Urothelium cell line (cell line): ENCODE data around the gene AMBRA1.
"Not testable (repeated sequence)": the region's sequence is repeated elsewhere in the genome, so short reads cannot be mapped to it uniquely, and the experiment has no call there.

Experiments
- DNase-seq: peaks from one replicate; pipeline ENCODE4 v3.0.0; 2011; ENCODE audit warnings: low spot score, mixed read lengths
- FAIRE-seq: peaks from 2 replicates; lab custom pipeline; 2011; peaks lifted over from hg19 to GRCh38; lab: Jason Lieb, UNC

The AMBRA1 gene

GRCh38 chr11:46375392-46376101, 218.3 kb downstream of the AMBRA1 start:
- DNase-seq (no peak), FAIRE-seq (no peak)

GRCh38 chr11:46374815-46375214, 219.0 kb downstream of the AMBRA1 start:
- FAIRE-seq = peak; percentile 71

GRCh38 chr11:46373787-46374740, 219.8 kb downstream of the AMBRA1 start:
- FAIRE-seq = no peak
- DNase-seq = no peak

More at GRCh38 chr11:46374815-46375214, 219.0 kb downstream of the AMBRA1 start:
- DNase-seq = no peak

GRCh38 chr11:46372501-46372900, 221.3 kb downstream of the AMBRA1 start:
- not testable (repeated sequence) for FAIRE-seq, DNase-seq

- DNase-seq (no peak), FAIRE-seq (no peak)
Observed at GRCh38 chr11:46372086-46372485, 221.7 kb downstream of the AMBRA1 start.

GRCh38 chr11:46371262-46371661, 222.6 kb downstream of the AMBRA1 start:
- not testable (repeated sequence) for DNase-seq, FAIRE-seq

- FAIRE-seq (no peak), DNase-seq (no peak)
Observed at GRCh38 chr11:46370253-46370652, 223.6 kb downstream of the AMBRA1 start.

GRCh38 chr11:46369458-46370152, 224.2 kb downstream of the AMBRA1 start:
- FAIRE-seq = peak; percentile 42

GRCh38 chr11:46367916-46368267, 225.9 kb downstream of the AMBRA1 start:
- FAIRE-seq = no peak
- no peak for DNase-seq

More at GRCh38 chr11:46369458-46370152, 224.2 kb downstream of the AMBRA1 start:
- peak; percentile 78 for DNase-seq

- peak; percentile 67 for FAIRE-seq
- DNase-seq = peak; percentile 56
Observed at GRCh38 chr11:46367244-46367915, 226.4 kb downstream of the AMBRA1 start.

- no peak for FAIRE-seq
- no peak for DNase-seq
Observed at GRCh38 chr11:46366661-46367161, 227.1 kb downstream of the AMBRA1 start.

GRCh38 chr11:46366260-46366659, 227.6 kb downstream of the AMBRA1 start:
- FAIRE-seq (no peak), DNase-seq (no peak)

- DNase-seq (no peak), FAIRE-seq (no peak)
Observed at GRCh38 chr11:46364791-46365190, 229.0 kb downstream of the AMBRA1 start.

- no peak for FAIRE-seq
Observed at GRCh38 chr11:46364056-46364455, 229.8 kb downstream of the AMBRA1 start.

GRCh38 chr11:46363455-46364005, 230.3 kb downstream of the AMBRA1 start:
- FAIRE-seq = no peak

More at GRCh38 chr11:46364056-46364455, 229.8 kb downstream of the AMBRA1 start:
- DNase-seq = no peak

GRCh38 chr11:46363031-46363407, 230.8 kb downstream of the AMBRA1 start:
- DNase-seq (no peak), FAIRE-seq (no peak)

More at GRCh38 chr11:46363455-46364005, 230.3 kb downstream of the AMBRA1 start:
- DNase-seq = peak; percentile 51

GRCh38 chr11:46362156-46363030, 231.4 kb downstream of the AMBRA1 start:
- DNase-seq (no peak), FAIRE-seq (no peak)

- DNase-seq = no peak
- FAIRE-seq = no peak
Observed at GRCh38 chr11:46361283-46362155, 232.3 kb downstream of the AMBRA1 start.
